GM10248 (cell line): ENCODE data around the gene UTP3.
A peak's percentile ranks its signal among the peaks of the same experiment; 100 is the strongest.
"Not testable (repeated sequence)": the region's sequence is repeated elsewhere in the genome, so short reads cannot be mapped to it uniquely, and the experiment has no call there.

Source experiments
- CTCF ChIA-PET: fragments of 300-600 bp; sonication (Branson Sonifier 250); formaldehyde crosslinking; extraction: SDS; loops from one replicate; lab custom pipeline; 2021; ENCODE audit warnings: antibody characterized with exemption; lab: Yijun Ruan, JAX
- POLR2A ChIA-PET: fragments of 350-650 bp; sonication (Branson Sonifier 250); formaldehyde crosslinking; extraction: SDS; loops from one replicate; lab custom pipeline; 2020; ENCODE audit warnings: antibody characterized with exemption; lab: Yijun Ruan, JAX
- DNase-seq: peaks from one replicate; pipeline ENCODE4 v3.0.0; 2012; ENCODE audit errors: extremely low spot score
- TF ChIP-seq, protein P1 (sequence below): IDR thresholded peaks from 2 replicates; pipeline ENCODE4 v1.5.1; 2012; ENCODE audit warnings: mild to moderate bottlenecking, low read depth; ENCODE audit errors: extremely low read depth, missing control alignments, control extremely low read depth

UTP3 gene

DNA sequence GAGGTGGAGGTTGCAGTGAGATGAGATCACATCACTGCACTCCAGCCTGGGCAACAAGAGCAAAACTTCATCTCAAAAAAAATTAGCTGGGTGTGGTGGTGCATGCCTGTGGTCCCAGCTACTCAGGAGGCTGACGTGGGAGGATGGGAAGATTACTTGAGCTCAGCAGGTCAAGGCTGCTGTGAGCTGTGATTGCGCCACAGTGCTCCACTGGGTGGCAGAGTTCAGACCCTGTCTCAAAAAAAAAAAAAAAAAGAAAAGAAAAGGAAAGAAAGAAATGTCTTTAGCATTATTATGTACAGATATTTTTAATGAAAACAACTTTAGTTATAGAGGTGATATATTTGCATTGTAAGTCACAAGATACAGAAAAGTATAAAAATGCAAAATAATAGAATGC, 47.6 kb downstream of the UTP3 start:
- POLR2A ChIA-PET, DNase-seq: not testable (repeated sequence)
- TF ChIP-seq, protein P1, sequence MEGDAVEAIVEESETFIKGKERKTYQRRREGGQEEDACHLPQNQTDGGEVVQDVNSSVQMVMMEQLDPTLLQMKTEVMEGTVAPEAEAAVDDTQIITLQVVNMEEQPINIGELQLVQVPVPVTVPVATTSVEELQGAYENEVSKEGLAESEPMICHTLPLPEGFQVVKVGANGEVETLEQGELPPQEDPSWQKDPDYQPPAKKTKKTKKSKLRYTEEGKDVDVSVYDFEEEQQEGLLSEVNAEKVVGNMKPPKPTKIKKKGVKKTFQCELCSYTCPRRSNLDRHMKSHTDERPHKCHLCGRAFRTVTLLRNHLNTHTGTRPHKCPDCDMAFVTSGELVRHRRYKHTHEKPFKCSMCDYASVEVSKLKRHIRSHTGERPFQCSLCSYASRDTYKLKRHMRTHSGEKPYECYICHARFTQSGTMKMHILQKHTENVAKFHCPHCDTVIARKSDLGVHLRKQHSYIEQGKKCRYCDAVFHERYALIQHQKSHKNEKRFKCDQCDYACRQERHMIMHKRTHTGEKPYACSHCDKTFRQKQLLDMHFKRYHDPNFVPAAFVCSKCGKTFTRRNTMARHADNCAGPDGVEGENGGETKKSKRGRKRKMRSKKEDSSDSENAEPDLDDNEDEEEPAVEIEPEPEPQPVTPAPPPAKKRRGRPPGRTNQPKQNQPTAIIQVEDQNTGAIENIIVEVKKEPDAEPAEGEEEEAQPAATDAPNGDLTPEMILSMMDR: peak; percentile 62
- CTCF ChIA-PET: interaction anchor here (0.7 to 4.1 kb wide), 16 partner anchors 8 to 274 kb away, joined by 3 to 40 read pairs (median 8); partner anchors contain the start of gene RUFY3

DNA sequence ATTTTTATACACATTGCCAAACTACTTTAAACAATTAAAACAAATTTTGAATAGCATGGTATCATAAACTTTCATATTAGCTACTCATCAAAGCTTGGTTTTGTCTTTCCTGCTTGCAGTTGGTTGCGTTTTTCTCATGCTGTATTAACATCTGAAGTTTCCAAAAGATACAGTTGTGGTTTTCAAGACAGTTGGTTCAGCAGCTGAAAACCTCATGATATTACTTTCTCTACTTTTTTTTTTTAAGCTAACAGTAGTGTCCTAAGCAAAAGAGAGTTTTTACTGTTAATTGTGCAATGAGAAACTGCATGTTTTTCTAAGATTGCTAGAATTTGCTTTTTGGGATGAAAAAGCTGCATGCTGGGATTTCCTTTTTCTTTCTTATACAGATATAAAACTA, 48.7 kb downstream of the UTP3 start:
- ChIA-PET CTCF (interaction anchor here (0.6 to 4.1 kb wide), 6 partner anchors 9 to 135 kb away, joined by 3 to 40 read pairs (median 3); partner anchors contain the start of gene RUFY3), POLR2A (interaction anchor here (0.6 kb wide), 1 partner anchor 21 kb away, joined by 4 read pairs; no protein-coding TSS in a partner anchor)
- no peak for DNase-seq
- TF ChIP-seq, protein P1: no peak

DNA sequence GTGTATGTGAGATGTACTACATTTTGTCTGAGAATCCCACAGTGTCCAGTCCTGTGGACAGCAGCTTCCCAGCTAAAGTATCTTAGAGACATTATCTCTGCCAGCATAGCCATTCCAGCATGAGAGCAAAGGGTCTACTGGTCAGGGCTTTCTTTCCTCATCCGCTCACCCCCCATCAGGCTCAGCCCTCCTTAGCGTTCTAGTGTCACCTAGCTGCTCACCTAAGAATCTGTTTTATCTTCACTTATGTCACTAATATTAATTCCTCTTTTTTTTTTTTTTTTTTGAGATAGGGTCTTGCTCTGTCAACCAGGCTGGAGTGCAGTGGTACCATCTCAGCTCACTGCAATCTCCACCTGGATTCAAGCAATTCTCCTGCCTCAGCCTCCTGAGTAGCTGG, 49.1 kb downstream of the UTP3 start:
- ChIA-PET CTCF (interaction anchor here (0.6 to 4.1 kb wide), 6 partner anchors 8 to 136 kb away, joined by 3 to 40 read pairs (median 3); partner anchors contain the start of gene RUFY3), POLR2A (no interaction called here)
- no peak for DNase-seq
- TF ChIP-seq, protein P1: no peak

DNA sequence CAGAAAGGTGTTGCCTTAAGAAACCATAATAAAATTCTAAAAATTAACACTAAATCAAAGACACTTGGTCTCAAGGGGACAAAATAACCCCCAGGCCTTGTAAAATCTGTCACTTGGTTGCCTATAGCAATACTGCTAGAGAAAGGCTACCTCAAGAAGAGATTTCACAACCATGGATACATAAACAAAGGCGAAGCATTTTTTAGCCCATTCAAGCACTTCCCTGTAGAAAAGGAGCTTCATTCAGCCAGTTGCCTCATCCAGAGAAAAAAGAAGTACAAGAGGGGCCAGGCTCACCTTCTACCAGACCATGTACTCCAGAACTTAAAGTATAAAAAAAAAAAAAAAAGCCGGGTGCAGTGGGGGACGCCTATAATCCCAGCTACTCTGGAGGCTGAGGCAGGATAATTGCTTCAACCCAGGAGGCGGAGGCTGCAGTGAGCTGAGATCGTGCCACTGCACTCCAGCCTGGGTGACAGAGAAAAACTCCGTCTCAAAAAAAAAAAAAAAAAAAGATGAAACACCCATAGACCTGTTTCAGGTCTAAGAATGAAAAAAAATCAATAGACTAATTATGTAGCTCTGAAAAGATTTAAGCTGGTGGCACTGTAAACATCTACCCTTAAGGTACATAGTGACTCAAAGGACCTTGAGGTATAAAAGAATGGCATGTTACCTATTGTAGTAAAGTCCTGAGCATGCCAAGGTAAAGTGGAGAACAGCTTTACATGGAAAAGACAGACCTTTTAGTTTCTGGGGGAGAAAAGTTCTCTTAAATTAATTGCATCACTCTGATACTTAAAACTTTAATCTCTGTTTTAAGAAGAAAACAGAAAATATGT, 51.4 kb downstream of the UTP3 start:
- no peak for DNase-seq
- POLR2A ChIA-PET: no interaction called here
- CTCF ChIA-PET: interaction anchor here (0.9 to 1.7 kb wide), 3 partner anchors 12 to 36 kb away, joined by 3 to 5 read pairs (median 3); no protein-coding TSS in a partner anchor
- TF ChIP-seq, protein P1: no peak
